HEK293 (cell line): ENCODE measurements around the gene RBM42.

Source experiments
- BCL11A ChIP-seq: fragments of 450-650 bp; formaldehyde crosslinking; IDR thresholded peaks from 2 replicates; pipeline ENCODE4 v1.5.1; 2016; ENCODE audit warnings: low read depth, missing biosample characterization, missing genetic modification characterization
- BCL11B ChIP-seq: fragments of 450-650 bp; formaldehyde crosslinking; IDR thresholded peaks from 2 replicates; pipeline ENCODE4 v1.5.1; 2016; ENCODE audit warnings: low read depth, missing biosample characterization, missing genetic modification characterization
- CTCF ChIP-seq: fragments of 450-650 bp; formaldehyde crosslinking; IDR thresholded peaks from 2 replicates; pipeline ENCODE4 v1.5.1; 2016; ENCODE audit warnings: missing biosample characterization, missing genetic modification characterization
- GLIS1 ChIP-seq: fragments of 450-650 bp; formaldehyde crosslinking; IDR thresholded peaks from 2 replicates; pipeline ENCODE4 v1.5.1; 2016; ENCODE audit warnings: missing biosample characterization, missing genetic modification characterization
- IKZF3 ChIP-seq: fragments of 450-650 bp; IDR thresholded peaks from 2 replicates; pipeline ENCODE4 v1.5.0; 2018; ENCODE audit warnings: missing biosample characterization, mild to moderate bottlenecking, missing genetic modification characterization, moderate library complexity
- KLF16 ChIP-seq: fragments of 450-650 bp; formaldehyde crosslinking; IDR thresholded peaks from 2 replicates; pipeline ENCODE4 v1.5.1; 2017; ENCODE audit warnings: missing biosample characterization, missing genetic modification characterization
- MZF1 ChIP-seq: fragments of 450-650 bp; formaldehyde crosslinking; IDR thresholded peaks from 2 replicates; pipeline ENCODE4 v1.5.1; 2017; ENCODE audit warnings: missing biosample characterization, missing genetic modification characterization, borderline replicate concordance
- PATZ1 ChIP-seq: fragments of 450-650 bp; formaldehyde crosslinking; IDR thresholded peaks from 2 replicates; pipeline ENCODE4 v1.5.1; 2016; ENCODE audit warnings: missing biosample characterization, missing genetic modification characterization
- RBAK ChIP-seq: fragments of 450-650 bp; formaldehyde crosslinking; IDR thresholded peaks from 2 replicates; pipeline ENCODE4 v1.5.1; 2016; ENCODE audit warnings: missing biosample characterization, missing genetic modification characterization
- REST ChIP-seq: fragments of 450-650 bp; formaldehyde crosslinking; IDR thresholded peaks from 2 replicates; pipeline ENCODE4 v1.5.1; 2016; ENCODE audit warnings: missing biosample characterization, missing genetic modification characterization
- SP2 ChIP-seq: fragments of 450-650 bp; formaldehyde crosslinking; IDR thresholded peaks from 2 replicates; pipeline ENCODE4 v1.5.1; 2016; ENCODE audit warnings: missing biosample characterization, missing genetic modification characterization
- SP7 ChIP-seq: fragments of 450-650 bp; formaldehyde crosslinking; IDR thresholded peaks from 2 replicates; pipeline ENCODE4 v1.5.1; 2016; ENCODE audit warnings: missing biosample characterization, missing genetic modification characterization
- ZBTB17 ChIP-seq: fragments of 450-650 bp; formaldehyde crosslinking; IDR thresholded peaks from 2 replicates; pipeline ENCODE4 v1.5.1; 2016; ENCODE audit warnings: missing biosample characterization, missing genetic modification characterization
- ZBTB21 ChIP-seq: fragments of 450-650 bp; formaldehyde crosslinking; IDR thresholded peaks from 2 replicates; pipeline ENCODE4 v1.5.1; 2017; ENCODE audit warnings: missing biosample characterization, missing genetic modification characterization
- ZBTB44 ChIP-seq: fragments of 450-650 bp; IDR thresholded peaks from 2 replicates; pipeline ENCODE4 v1.5.1; 2018; ENCODE audit warnings: missing biosample characterization, mild to moderate bottlenecking, missing genetic modification characterization
- ZFP3 ChIP-seq: fragments of 450-650 bp; formaldehyde crosslinking; IDR thresholded peaks from 2 replicates; pipeline ENCODE4 v1.5.1; 2016; ENCODE audit warnings: low read depth, missing biosample characterization, missing genetic modification characterization
- ZNF2 ChIP-seq: fragments of 450-650 bp; formaldehyde crosslinking; IDR thresholded peaks from 2 replicates; pipeline ENCODE4 v1.5.1; 2016; ENCODE audit warnings: missing biosample characterization, missing genetic modification characterization
- ZNF24 ChIP-seq: fragments of 450-650 bp; formaldehyde crosslinking; IDR thresholded peaks from 2 replicates; pipeline ENCODE4 v1.5.1; 2016; ENCODE audit warnings: missing biosample characterization, missing genetic modification characterization
- ZNF311 ChIP-seq: fragments of 450-650 bp; formaldehyde crosslinking; IDR thresholded peaks from 2 replicates; pipeline ENCODE4 v1.5.1; 2017; ENCODE audit warnings: missing biosample characterization, missing genetic modification characterization, borderline replicate concordance
- ZNF324 ChIP-seq: fragments of 450-650 bp; formaldehyde crosslinking; IDR thresholded peaks from 2 replicates; pipeline ENCODE4 v1.5.1; 2016; ENCODE audit warnings: missing biosample characterization, missing genetic modification characterization
- ZNF335 ChIP-seq: fragments of 450-650 bp; formaldehyde crosslinking; conservative IDR thresholded peaks from 2 replicates; pipeline ENCODE4 v1.5.1; 2016; ENCODE audit warnings: missing biosample characterization, missing genetic modification characterization
- ZNF391 ChIP-seq: fragments of 450-650 bp; formaldehyde crosslinking; IDR thresholded peaks from 2 replicates; pipeline ENCODE4 v1.5.1; 2016; ENCODE audit warnings: low read depth, missing biosample characterization, missing genetic modification characterization, borderline replicate concordance
- ZNF394 ChIP-seq: fragments of 450-650 bp; formaldehyde crosslinking; IDR thresholded peaks from 2 replicates; pipeline ENCODE4 v1.5.1; 2016; ENCODE audit warnings: missing biosample characterization, missing genetic modification characterization, mild to moderate bottlenecking, moderate library complexity, borderline replicate concordance
- ZNF580 ChIP-seq: fragments of 450-650 bp; formaldehyde crosslinking; IDR thresholded peaks from 2 replicates; pipeline ENCODE4 v1.5.1; 2016; ENCODE audit warnings: missing biosample characterization, missing genetic modification characterization
- ZNF629 ChIP-seq: fragments of 450-650 bp; formaldehyde crosslinking; IDR thresholded peaks from 2 replicates; pipeline ENCODE4 v1.5.1; 2017; ENCODE audit warnings: missing biosample characterization, missing genetic modification characterization
- ZNF670 ChIP-seq: fragments of 450-650 bp; formaldehyde crosslinking; IDR thresholded peaks from 2 replicates; pipeline ENCODE4 v1.5.1; 2016; ENCODE audit warnings: missing biosample characterization, missing genetic modification characterization, low read depth
- ZNF791 ChIP-seq: fragments of 450-650 bp; formaldehyde crosslinking; IDR thresholded peaks from 2 replicates; pipeline ENCODE4 v1.5.1; 2016; ENCODE audit warnings: missing biosample characterization, missing genetic modification characterization
- ZSCAN18 ChIP-seq: fragments of 450-650 bp; formaldehyde crosslinking; IDR thresholded peaks from 2 replicates; pipeline ENCODE4 v1.5.1; 2016; ENCODE audit warnings: missing biosample characterization, missing genetic modification characterization
- ZXDB ChIP-seq: fragments of 450-650 bp; formaldehyde crosslinking; IDR thresholded peaks from 2 replicates; pipeline ENCODE4 v1.5.1; 2016; ENCODE audit warnings: missing biosample characterization, missing genetic modification characterization

RBM42 gene

GRCh38 chr19:35644206-35644986 lies 15.6 kb downstream of the RBM42 start (continued):
- TF ChIP-seq RBAK (no peak), CTCF (0 out of 2 replicates have a peak, but pooled peaks have one; percentile 15), REST (tag by site-specific recombination) (peak; percentile 99), ZNF24 (tag by site-specific recombination) (peak; percentile 24), ZSCAN18 (tag by site-specific recombination) (peak; percentile 44; the same call in 1 of the 2 replicates), MZF1 (tag by site-specific recombination) (peak; percentile 65), ZFP3 (tag by site-specific recombination) (no peak), ZNF335 (tag by site-specific recombination) (peak; percentile 93), ZXDB (tag by site-specific recombination) (peak; percentile 42), ZBTB44 (tag by site-specific recombination) (peak; percentile 45; the same call in 1 of the 2 replicates), ZNF324 (tag by site-specific recombination) (peak; percentile 47; the same call in 1 of the 2 replicates), BCL11A (0 out of 2 replicates have a peak, but pooled peaks have one; percentile 54), KLF16 (tag by site-specific recombination) (peak; percentile 85; the same call in 1 of the 2 replicates), SP2 (tag by site-specific recombination) (peak; percentile 100), ZNF391 (tag by site-specific recombination) (peak; percentile 58; the same call in 1 of the 2 replicates), ZNF629 (tag by site-specific recombination) (peak; percentile 52), ZNF394 (tag by site-specific recombination) (peak; percentile 9; the same call in 1 of the 2 replicates), ZNF670 (tag by site-specific recombination) (no peak), GLIS1 (tag by site-specific recombination) (peak; percentile 58), ZBTB17 (tag by site-specific recombination) (peak; percentile 39; the same call in 1 of the 2 replicates), ZNF791 (tag by site-specific recombination) (no peak), BCL11B (tag by site-specific recombination) (0 out of 2 replicates have a peak, but pooled peaks have one; percentile 83), SP7 (tag by site-specific recombination) (peak; percentile 39), ZNF2 (tag by site-specific recombination) (peak; percentile 46; the same call in 1 of the 2 replicates), ZNF580 (tag by site-specific recombination) (no peak; the same call in 1 of the 2 replicates), PATZ1 (tag by site-specific recombination) (peak; percentile 100), ZBTB21 (peak; percentile 28; the same call in 1 of the 2 replicates), ZNF311 (no peak), IKZF3 (tag by site-specific recombination) (peak; percentile 86)
